HG03196 (cell line): Measurements from ENCODE around the gene GASK1A.
"Not testable (repeated sequence)": the region's sequence is repeated elsewhere in the genome, so short reads cannot be mapped to it uniquely, and the experiment has no call there.

ENCODE experiments used
- ATAC-seq: cut with Tn5 transposase; IDR thresholded peaks from one replicate; pipeline ENCODE4 v1.9.1; 2021; ENCODE audit not compliant: unreplicated experiment

The GASK1A gene

DNA sequence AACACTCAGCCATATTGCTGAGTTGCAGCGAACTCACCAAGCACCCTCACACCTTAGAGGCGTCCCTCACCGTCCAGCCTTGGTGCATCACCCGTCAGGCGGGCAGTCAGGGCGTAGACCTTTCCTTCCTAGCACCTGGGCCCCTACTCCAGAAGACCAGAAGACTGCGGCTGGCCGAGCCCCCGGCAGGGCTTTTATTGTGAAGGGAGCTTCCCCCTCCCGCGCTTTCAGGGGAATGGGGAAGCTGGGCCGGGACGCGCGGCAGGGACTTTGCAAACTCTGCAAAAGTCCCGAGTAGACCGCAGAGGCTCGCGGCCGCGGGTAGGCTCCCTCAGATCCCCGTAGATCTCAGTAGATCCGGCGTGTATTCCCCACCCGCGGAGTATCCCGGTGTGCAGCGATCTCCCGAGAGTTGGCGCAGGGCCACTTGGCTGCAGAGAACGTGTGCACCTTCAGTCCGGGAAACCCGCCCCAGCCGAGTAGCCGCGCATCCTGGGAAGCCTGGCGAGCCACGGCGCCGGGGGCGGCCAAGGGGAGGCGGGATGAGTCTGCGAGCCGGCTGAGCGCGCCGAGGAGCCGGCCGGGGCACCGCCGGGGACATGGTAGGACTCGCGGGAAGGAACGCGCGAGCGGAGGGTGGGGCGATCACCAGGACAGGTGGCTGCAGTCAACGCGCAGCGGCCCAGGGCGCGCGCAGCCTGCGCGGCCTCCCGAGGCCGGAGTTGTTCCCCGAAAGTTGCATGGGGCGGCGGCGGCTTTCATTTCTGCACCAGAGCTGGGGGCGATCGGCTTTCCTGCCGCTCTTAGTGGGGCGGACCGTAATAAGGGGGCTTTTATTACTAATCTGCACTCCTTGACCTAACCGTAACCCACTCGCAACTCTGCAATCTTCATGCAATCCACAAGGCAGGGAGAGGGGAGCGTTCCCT lies at the start of gene GASK1A:
Gene GASK1A, plus strand, starts transcription at position 268 of the 929 bp plus-strand sequence. Its CDS starts 332 bp downstream, at position 600.
- no peak for ATAC-seq

- ATAC-seq: no peak
These were observed 45.0 kb upstream of the GASK1A start for GRCh38 chr3:42934111-42934510.

DNA sequence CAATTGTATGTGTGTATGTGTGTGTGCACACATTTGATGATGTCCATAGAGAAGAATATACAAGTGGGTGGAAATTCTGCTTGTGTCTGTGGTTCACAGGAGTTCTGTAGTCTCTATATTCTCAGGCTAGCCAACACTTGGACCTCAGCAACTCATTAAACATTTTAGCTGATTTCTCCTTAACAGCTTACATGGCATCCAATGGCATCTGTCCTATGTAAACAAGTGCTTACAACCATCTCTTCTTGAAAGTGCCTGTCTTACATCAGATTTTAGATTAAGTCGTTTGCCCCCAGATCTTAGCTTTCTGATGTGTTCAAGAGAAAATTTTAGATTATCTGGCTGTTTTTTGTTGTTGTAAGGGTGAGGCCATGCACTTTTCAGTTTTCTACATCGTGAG lies 44.2 kb upstream of the GASK1A start:
- ATAC-seq: no peak

DNA sequence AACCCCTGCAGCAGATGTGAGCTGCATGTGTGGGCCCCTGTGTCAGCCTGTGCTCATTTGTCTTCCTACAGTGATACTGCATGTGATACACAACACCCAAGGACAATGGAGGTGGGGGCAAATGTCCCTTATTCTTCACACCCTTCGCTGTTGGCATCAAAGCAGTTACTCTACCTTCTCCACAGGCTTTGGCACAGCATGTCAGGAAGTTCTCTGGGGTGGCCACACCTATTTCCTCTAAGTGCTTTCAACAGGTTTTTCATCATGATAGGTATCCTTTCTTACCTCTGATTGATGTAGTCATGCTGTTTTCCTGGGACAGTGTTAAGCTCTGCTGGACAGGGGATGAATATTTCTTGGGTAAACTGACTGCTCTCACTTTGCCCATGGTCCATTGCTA lies 43.6 kb upstream of the GASK1A start:
- ATAC-seq: no peak

- no peak for ATAC-seq
These were observed 42.7 kb upstream of the GASK1A start for GRCh38 chr3:42936157-42936981.

- no peak for ATAC-seq
These were observed 41.8 kb upstream of the GASK1A start for GRCh38 chr3:42937334-42937733.

GRCh38 chr3:42942693-42943092 lies 36.4 kb upstream of the GASK1A start:
- no peak for ATAC-seq

GRCh38 chr3:42946050-42946449 lies 33.1 kb upstream of the GASK1A start:
- no peak for ATAC-seq

GRCh38 chr3:42957573-42957972 lies 21.5 kb upstream of the GASK1A start:
- ATAC-seq: no peak

DNA sequence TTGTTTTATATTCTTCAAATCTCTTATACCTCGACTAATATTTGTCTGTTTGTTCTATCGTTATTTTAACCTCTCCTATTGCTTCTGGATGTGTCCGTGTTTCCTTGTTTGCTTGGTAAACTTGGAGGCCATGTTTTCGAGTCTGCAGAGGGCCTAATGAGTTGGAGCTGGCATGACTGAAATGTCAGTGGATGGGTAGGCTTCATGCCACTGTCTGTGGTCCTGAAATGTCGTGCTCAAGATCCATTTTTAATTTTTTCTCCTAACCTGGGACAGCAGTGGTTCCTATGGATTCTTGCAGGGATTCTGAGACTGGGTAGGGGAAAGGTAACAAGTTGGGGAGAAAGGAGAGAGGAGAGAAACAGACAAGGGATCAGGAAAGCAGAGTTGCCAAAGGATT lies 18.8 kb upstream of the GASK1A start:
- no peak for ATAC-seq

- ATAC-seq: no peak
These were observed 18.3 kb upstream of the GASK1A start for GRCh38 chr3:42960786-42961185.

DNA sequence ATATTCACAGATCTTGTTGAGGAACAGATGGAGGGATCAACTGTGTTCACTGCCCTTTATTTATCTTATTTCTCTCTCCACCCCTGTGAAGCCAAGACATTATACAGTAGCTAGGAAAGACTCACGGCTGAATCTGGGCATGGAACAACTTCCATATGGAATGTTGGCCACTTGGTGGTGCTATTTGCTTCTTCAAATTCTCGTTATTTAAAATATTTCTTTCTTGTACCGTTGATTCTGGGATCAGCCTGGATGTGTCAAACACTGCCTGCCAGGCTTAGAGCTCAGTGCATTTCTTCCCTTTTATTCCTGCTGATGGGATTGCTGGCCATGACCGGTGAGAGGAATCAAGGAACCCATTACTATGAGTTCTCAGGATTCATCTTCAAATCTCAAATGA lies 17.5 kb upstream of the GASK1A start:
- ATAC-seq: no peak

DNA sequence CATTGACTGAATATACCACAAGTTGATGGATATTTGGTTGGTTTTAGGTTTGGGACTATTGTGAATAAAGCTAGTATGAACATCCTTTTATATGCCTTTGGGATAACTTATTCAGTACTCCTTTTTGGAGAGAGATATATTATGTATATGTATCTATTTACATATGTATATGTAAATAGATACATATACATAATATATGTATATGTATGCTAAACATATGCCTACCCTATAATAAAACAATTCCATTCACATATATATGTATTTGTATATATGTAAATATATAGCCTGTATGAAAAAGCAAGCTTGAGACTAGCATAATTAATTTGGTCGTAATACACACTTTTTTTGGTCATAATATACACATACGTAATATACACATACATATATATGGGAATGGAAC lies 15.8 kb upstream of the GASK1A start:
- no peak for ATAC-seq

- ATAC-seq: no peak
These were observed 14.8 kb upstream of the GASK1A start for GRCh38 chr3:42964266-42964665.

GRCh38 chr3:42970557-42970956 lies 8.6 kb upstream of the GASK1A start:
- ATAC-seq: no peak

- ATAC-seq: no peak
These were observed 7.9 kb upstream of the GASK1A start for GRCh38 chr3:42970976-42971772.

GRCh38 chr3:42974906-42975305 lies 4.2 kb upstream of the GASK1A start:
- ATAC-seq: not testable (repeated sequence)

DNA sequence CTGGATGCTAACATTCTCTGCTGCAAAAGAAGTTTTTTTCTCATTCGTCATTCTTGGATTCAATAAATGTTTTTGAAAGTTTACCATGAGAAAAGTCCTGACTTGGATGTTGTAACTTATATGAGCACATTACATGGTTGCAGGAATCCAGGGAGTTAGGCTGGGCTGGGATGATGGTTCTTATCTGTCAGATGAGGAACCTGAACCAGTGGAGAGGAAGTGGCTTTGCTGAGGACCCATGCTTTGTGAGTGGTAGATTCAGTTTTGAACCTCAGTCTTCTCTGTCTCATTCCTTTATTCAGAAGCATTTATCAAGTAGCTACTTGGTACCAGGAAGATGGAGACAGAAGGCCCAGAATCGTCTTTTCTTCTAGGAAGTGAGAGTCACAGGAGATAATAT lies 3.7 kb upstream of the GASK1A start:
- no peak for ATAC-seq

DNA sequence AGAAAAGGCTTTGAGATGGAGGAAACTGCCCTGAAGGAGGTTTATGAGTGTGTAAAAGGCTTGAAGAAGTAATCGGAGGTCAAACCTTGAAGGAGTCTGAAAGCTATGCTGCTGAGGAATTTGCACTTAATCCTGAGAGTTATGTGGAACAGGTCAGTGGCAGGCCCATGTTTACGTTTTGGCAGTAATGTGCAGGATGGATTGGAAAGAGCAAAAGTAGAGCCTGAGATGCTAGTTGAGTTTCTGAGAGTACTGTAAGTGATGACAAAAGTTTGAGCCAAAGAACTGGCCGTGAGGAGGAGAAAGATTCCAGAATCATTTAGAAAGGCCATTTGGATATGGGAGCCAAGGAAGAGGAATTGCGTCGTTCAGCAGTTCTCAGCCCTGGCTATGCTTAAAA lies 3.2 kb upstream of the GASK1A start:
- ATAC-seq: no peak

DNA sequence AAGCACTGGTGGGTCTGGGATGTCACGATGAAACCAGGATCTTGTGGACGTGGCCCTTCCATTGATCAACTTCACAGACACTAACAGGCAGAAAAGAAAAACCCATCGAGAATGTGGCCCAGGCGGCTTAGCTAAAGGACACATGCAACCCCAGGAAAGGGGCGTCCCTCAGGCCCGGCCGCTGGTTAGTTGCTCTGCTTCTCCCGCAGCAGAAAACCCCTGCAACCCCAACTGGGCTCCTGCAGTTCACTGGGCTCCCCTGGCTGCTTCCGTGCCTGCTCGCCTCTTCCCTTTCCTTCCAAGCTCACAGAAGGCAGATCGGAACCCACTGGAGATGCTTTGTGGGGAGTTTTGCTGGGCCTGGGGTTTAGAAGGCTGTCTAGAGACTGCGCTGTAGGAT lies 1.1 kb downstream of the GASK1A start:
- ATAC-seq: no peak

- ATAC-seq: no peak
These were observed 1.8 kb downstream of the GASK1A start for GRCh38 chr3:42980909-42981308.
